ENCODE measurements around the gene DOCK2. TPM values are rescaled to one million over a fixed set of nuclear protein-coding genes. Genes with fewer than 3 reads are reported as not detected.

Gene DOCK2
- total RNA-seq, 1 donor from 2014 or later: not detected

DNA sequence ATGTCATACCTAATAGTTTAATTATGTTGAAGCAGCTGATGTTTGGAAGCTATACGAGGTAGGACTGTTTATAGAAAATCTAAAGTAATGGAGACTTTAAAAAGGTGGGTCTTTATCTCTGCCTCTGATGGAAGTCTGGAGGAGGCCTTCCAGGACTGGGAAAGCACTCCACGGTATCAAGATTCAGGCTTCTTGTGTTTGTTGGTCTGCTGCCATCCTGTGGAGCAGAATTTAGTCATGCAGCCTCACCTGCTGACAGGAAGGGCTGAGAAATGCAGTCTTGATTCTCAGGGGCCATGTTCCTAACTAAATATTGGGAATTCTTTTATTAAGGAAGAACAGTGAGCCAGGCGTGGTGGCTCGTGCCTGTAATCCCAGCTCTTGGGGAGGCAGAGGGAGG is 37.6 kb upstream of the DOCK2 start:
- Histone ChIP-seq H3K36me3 (ENCODE audit: control insufficient read depth, insufficient read depth, low read length) (peaks cover 4% of the 10 kb centered on the region), H3K27me3 (ENCODE audit: control insufficient read depth, insufficient read depth, low read length) (no peaks in the 10 kb centered on the region), H3K4me3 (ENCODE audit: low read depth, low read length) (no peak overlapping the region)
- DNase-seq (ENCODE audit: low read depth) (no peak), FAIRE-seq (no peak)
- TF ChIP-seq, protein P1, sequence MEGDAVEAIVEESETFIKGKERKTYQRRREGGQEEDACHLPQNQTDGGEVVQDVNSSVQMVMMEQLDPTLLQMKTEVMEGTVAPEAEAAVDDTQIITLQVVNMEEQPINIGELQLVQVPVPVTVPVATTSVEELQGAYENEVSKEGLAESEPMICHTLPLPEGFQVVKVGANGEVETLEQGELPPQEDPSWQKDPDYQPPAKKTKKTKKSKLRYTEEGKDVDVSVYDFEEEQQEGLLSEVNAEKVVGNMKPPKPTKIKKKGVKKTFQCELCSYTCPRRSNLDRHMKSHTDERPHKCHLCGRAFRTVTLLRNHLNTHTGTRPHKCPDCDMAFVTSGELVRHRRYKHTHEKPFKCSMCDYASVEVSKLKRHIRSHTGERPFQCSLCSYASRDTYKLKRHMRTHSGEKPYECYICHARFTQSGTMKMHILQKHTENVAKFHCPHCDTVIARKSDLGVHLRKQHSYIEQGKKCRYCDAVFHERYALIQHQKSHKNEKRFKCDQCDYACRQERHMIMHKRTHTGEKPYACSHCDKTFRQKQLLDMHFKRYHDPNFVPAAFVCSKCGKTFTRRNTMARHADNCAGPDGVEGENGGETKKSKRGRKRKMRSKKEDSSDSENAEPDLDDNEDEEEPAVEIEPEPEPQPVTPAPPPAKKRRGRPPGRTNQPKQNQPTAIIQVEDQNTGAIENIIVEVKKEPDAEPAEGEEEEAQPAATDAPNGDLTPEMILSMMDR (IDR thresholded peaks at IDR 0.05; ENCODE audit: insufficient read depth, low read length, severe bottlenecking): no peak

DNA sequence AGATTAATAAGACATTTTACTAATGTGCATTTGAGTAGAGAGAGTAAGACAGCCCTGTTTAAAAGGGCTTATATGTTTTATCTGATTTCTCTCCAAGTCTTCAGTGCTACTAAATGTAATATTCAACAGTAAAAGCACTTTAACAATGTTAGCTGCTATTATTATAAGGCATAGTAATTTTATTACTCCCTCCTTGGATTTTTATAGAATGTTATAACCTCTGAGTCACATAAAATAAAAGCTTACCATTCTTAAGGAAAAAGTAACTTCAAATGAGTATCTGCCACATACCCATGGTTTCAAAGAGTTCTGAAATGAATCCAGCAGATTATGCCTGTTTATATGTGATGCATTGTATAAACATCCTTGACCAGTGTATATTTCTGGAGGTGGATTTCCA is 34.5 kb upstream of the DOCK2 start:
- H3K27me3 ChIP-seq (ENCODE audit: control insufficient read depth, insufficient read depth, low read length): no peaks in the 10 kb centered on the region
- TF ChIP-seq, protein P1 (IDR thresholded peaks at IDR 0.05; ENCODE audit: insufficient read depth, low read length, severe bottlenecking): no peak
- H3K36me3 ChIP-seq (ENCODE audit: control insufficient read depth, insufficient read depth, low read length): peaks cover 4% of the 10 kb centered on the region
- H3K4me3 ChIP-seq (ENCODE audit: low read depth, low read length): no peak overlapping the region
- DNase-seq (ENCODE audit: low read depth) (no peak), FAIRE-seq (no peak)

DNA sequence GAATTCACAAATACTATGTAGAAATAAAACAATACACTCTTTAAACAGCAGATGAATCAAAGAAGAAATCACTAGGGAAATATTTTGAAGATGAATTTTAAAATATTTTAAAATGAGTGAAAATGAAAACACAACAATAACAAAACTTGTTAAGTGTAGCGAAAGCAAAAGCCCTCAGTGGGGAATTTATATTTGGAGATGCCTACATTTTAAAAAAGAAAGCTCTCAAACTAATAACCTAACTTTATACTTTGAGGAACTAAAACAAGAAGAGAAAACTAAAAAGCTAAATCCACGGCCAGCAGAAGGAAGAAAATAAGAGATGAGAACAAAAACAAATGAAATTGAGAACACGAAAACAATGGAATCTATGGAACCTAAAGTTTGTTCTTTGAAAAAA is 30.8 kb upstream of the DOCK2 start:
- Histone ChIP-seq H3K4me3 (ENCODE audit: low read depth, low read length) (no peak overlapping the region), H3K27me3 (ENCODE audit: control insufficient read depth, insufficient read depth, low read length) (no peaks in the 10 kb centered on the region), H3K36me3 (ENCODE audit: control insufficient read depth, insufficient read depth, low read length) (peaks cover 3% of the 10 kb centered on the region)
- FAIRE-seq: no peak
- TF ChIP-seq, protein P1 (IDR thresholded peaks at IDR 0.05; ENCODE audit: insufficient read depth, low read length, severe bottlenecking): no peak
- DNase-seq (ENCODE audit: low read depth): no peak

DNA sequence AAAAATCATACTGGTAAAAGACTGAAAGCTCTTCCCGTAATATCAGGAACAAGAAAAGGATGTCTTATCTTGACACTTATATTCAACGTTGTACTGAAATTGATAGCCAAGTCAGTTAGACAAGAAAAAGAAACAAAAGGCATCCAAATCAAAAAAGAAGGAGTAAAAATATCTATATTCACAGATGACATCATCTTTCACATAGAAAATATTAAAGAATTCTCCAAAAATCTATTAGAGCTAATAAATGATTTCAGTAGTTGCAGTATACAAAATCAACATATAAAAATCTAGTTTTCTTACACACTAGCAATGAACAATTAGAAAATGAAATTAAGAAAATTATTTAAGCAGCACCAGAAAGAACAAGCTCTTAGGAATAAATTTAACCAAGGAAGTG is 29.2 kb upstream of the DOCK2 start:
- TF ChIP-seq, protein P1 (IDR thresholded peaks at IDR 0.05; ENCODE audit: insufficient read depth, low read length, severe bottlenecking): no peak
- H3K36me3 ChIP-seq (ENCODE audit: control insufficient read depth, insufficient read depth, low read length): no peaks in the 10 kb centered on the region
- FAIRE-seq (no peak), DNase-seq (ENCODE audit: low read depth) (no peak)
- H3K4me3 ChIP-seq (ENCODE audit: low read depth, low read length): no peak overlapping the region
- no peaks in the 10 kb centered on the region for H3K27me3 ChIP-seq (ENCODE audit: control insufficient read depth, insufficient read depth, low read length)

DNA sequence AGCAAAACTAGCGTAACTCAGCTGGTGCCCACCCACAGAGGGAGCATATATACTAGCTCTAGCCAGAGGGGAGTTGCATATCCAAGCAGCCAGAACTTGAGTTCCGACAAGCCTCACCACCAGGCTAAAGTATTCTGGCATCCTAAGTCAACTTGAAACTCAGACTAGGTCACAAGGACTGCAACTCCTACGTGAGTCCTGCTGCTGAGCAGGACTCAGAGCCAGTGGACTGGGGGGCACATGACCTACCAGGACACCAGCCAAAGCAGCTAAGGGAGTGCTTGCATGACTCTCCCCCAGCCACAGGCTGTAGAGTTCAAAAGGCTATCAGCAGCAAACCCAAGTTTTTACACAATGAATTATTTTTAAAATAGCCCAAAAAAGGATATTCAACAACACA is 27.4 kb upstream of the DOCK2 start:
- Histone ChIP-seq H3K4me3 (ENCODE audit: low read depth, low read length) (no peak overlapping the region), H3K36me3 (ENCODE audit: control insufficient read depth, insufficient read depth, low read length) (no peaks in the 10 kb centered on the region), H3K27me3 (ENCODE audit: control insufficient read depth, insufficient read depth, low read length) (no peaks in the 10 kb centered on the region)
- FAIRE-seq (no peak), DNase-seq (ENCODE audit: low read depth) (no peak)
- TF ChIP-seq, protein P1 (IDR thresholded peaks at IDR 0.05; ENCODE audit: insufficient read depth, low read length, severe bottlenecking): no peak

DNA sequence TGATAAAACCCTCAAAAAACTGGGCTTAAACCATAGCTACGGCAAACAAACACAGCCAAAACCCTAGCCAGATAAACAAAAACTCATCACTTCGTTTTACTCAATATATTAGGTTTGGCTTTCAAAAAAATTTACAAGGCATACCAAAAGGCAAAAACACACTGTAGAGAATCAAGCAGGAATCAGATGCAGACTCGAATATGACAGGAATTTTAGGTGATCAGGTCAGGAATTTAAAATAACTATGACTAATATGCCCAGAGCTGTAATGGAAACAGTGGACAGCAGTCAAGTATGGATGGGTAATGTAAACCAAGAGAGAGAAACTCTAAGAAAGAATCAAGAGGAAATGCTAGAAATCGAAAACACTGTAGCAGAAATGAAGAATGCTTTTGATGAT is 26.5 kb upstream of the DOCK2 start:
- no peak overlapping the region for H3K4me3 ChIP-seq (ENCODE audit: low read depth, low read length)
- TF ChIP-seq, protein P1 (IDR thresholded peaks at IDR 0.05; ENCODE audit: insufficient read depth, low read length, severe bottlenecking): no peak

More for the DNA sequence above, 26.5 kb upstream of the DOCK2 start:
- Histone ChIP-seq H3K36me3 (ENCODE audit: control insufficient read depth, insufficient read depth, low read length) (no peaks in the 10 kb centered on the region), H3K27me3 (ENCODE audit: control insufficient read depth, insufficient read depth, low read length) (no peaks in the 10 kb centered on the region)
- FAIRE-seq (no peak), DNase-seq (ENCODE audit: low read depth) (peak; percentile 22)
